GM12892 (cell line): ENCODE data around the gene PIWIL4. TPM values are rescaled to one million over a fixed set of nuclear protein-coding genes. Genes with fewer than 3 reads are reported as not detected.

Source experiments
- DNase-seq: peaks from one replicate; pipeline ENCODE4 v3.0.0; 2011; ENCODE audit not compliant: insufficient read length
- FAIRE-seq: peaks from 2 replicates; lab custom pipeline; 2011; peaks lifted over from hg19 to GRCh38; lab: Jason Lieb, UNC
- POLR2A ChIP-seq: IDR thresholded peaks from 2 replicates; pipeline ENCODE4 v1.6.1; 2011; ENCODE audit warnings: low read depth, low read length, control low read depth
- POLR2AphosphoS5 ChIP-seq: IDR thresholded peaks from 2 replicates; pipeline ENCODE4 v1.6.1; 2011; ENCODE audit warnings: low read depth, low read length, control low read depth
- TAF1 ChIP-seq: IDR thresholded peaks from 2 replicates; pipeline ENCODE4 v1.6.1; 2011; ENCODE audit warnings: low read depth, mild to moderate bottlenecking, control low read depth, low read length, borderline replicate concordance
- polyA plus RNA-seq: library from polyadenylated mRNA; unstranded; fragments of >200 nt; gene quantifications from one replicate; pipeline ENCODE4 v1.2.1, GENCODE V29; 2012; ENCODE audit warnings: missing spikeins, inconsistent platforms; ENCODE audit not compliant: missing spikeins

PIWIL4 gene
- polyA plus RNA-seq, result 0.40 TPM

DNA sequence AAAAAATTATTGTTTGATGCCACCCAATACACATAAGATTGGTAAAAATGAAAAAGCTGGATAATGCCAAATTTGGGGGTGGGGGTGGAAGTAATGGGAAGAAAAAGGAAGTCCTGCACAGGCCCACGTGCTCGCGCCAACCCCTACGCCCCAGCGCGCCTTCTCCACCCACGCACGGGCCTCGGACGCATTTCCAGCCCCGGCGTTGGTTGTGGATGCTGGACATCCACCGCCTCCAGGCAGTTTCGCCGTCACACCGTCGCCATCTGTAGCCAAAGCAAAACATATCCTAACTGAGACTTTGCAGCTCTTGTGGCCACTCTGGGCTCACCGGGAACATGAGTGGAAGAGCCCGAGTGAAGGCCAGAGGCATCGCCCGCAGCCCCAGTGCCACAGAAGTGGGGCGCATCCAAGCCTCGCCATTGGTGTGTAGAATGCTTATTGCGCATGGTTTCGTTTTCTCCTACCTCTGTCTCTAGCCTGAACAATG is at the start of gene PIWIL4:
Gene PIWIL4 (plus strand): TSS at position 188 of the 490 bp plus-strand sequence. CDS start 151 bp downstream, at position 339.
- no peak for DNase-seq
- FAIRE-seq, result no peak
- no peak for TF ChIP-seq POLR2AphosphoS5
- TF ChIP-seq TAF1, result no peak
- TF ChIP-seq POLR2A, result no peak

DNA sequence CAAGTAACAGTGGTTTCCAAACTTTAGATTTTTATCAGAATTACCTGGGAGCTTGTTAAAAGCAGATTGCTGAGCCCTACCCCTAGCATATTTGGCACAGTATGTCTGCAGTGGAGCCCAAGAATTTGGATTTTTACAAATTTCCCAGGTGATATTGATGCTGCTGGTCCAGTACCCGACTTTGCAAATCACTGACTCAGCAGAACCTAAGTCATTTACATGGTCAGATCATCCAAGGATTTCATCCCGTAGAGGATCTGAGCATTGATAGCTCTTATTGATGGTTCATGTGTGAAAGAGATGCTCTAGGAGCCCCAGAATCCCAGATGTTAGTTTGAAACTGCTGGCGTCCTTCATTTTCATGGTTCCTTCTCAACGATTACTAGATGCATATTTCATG is 48.9 kb upstream of the PIWIL4 start:
- FAIRE-seq, result no peak
- DNase-seq, result no peak
- no peak for TF ChIP-seq POLR2A
- no peak for TF ChIP-seq POLR2AphosphoS5
- no peak for TF ChIP-seq TAF1

DNA sequence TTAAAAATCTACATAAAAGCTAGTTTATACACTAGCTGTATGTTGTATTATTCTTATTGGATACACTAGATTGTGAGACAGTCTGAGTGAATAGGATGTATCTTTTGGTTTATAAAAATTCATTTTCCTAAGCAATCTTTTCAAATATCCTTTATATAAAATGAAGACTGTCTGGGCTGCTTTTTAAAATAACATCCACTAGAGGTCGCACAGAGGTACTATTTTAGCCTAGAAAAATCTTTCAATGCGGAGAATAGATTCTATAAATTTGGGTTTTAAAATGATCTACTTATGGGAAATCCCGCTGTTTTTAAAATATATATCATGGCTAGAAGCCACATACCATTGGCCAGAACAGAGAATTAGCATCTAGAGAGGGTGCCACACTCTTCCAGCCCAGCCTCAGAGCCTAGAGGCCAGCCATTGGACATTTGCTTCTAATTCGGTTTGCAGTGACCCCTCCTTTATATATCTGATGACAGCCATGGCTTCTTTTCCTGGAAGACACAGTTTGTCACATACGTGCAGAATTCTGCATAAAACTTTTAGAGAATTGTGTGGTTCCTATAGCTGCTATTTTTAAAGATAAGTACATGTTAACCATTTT is 47.6 kb upstream of the PIWIL4 start:
- DNase-seq (no peak), FAIRE-seq (peak; percentile 27)
- TF ChIP-seq POLR2A (no peak), POLR2AphosphoS5 (no peak), TAF1 (no peak)

DNA sequence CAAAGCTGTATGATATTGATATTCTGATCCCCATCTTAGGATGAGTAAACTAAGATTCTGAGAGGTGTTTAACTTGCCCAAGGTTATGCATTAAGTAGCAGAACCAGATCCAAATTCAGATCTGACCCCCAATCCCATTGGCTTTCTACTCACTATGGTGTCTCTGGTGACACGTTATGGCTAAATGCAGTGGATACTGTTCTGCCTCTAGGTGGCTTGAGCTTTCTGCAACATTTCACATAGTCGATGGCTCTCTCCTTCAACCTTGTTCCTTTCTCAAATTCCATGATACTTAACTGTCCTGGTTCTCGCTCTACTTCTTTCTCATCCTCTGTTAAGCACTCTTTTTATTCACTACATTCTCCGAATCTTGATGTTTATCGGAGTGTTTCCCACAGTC is 45.5 kb upstream of the PIWIL4 start:
- no peak for DNase-seq
- FAIRE-seq, result peak; percentile 84
- no peak for TF ChIP-seq POLR2A
- TF ChIP-seq POLR2AphosphoS5, result no peak
- no peak for TF ChIP-seq TAF1

DNA sequence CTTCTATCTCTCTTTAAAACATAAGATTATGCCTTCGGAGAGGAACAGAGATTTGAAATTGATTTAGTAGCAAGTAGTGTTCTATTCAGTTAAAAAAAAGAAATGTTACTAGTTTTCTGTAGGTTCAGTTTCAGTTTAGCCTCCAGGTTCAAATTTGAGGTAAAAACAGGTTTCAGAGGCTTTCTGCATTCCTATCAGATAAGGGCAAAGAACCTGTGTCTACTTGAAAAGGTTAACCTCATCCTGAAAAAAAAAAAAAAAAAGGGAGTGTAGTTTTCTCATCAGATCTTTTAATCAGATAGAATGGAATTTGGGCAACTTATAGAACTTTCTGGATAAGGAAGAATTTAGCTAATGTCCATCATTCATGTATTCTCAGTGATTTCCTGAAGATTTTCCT is 42.8 kb upstream of the PIWIL4 start:
- FAIRE-seq (no peak), DNase-seq (no peak)
- TF ChIP-seq TAF1, result no peak
- no peak for TF ChIP-seq POLR2A
- TF ChIP-seq POLR2AphosphoS5, result no peak

DNA sequence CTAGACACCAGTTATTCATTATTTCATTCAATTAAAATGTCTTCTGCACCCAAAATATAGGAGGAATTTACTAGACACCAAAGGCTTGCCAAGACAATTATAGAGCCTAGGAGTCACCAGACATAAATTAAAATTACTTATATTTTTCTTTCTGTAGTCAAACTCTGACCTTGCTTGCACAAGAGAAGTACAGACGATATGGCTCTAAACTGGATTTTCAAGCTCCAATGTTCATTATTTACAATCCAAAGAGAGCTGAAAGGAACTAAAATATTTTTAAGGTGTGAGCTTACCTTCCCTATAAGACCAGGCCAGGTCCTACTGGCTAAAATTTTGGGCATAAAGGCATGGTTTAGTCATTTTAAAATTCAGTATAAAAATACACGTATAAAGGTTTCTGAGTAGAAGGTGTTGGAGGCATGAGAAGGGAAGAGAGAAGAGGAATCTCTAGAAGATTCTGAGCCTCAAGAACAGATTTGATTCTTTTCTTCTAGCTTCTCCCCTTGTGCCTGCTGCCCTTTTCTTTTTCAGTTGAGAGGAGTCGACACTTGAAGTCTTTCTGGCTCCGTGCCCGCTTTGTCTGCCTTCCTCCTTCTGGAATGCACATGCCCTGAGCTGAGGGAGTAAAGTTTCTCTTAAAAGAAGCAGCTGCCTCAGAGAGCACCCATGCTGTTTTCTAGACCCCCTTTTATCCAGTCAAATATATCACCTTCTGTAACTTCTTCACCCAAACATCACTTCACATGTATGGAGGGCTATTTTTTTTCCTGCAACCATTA is 41.4 kb upstream of the PIWIL4 start:
- FAIRE-seq (no peak), DNase-seq (no peak)
- TF ChIP-seq POLR2AphosphoS5 (no peak), POLR2A (no peak), TAF1 (no peak)

DNA sequence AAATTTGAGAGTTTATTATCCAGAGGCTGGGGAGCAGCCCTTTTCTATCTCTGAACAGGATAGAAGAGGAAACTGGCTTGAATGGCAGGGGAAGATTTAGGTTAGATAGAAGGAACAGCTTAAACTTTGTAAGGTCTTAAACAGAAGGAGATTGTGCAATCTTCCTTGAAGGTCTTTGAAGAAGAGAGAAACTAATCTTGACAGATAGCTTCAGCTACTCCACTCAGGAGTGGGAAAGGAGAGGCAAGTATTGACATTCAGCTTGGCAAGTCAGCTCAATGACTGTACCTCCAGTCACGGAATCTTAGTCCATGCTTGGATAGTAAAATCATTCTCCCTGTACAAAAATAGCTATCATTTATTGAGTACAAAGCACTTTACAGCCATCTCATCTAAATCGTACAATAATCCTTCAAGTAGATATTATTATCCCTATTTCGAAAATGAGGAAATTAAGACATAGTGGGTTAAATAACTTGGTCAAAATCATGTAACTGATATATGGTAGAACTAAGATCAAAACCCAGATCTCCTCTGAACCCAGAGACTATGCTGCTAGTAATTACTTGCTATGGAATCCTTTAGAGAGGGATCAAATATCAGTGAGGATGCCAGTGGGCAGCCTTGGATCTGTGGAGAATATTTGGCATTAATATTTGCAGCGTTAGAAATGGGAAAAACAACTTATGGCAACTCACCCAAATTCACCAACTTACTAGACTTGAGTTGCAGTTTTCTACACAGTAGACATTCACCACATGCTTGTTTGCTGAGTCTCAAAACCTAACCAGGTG is 40.3 kb upstream of the PIWIL4 start:
- FAIRE-seq (no peak), DNase-seq (no peak)
- TF ChIP-seq TAF1 (no peak), POLR2A (no peak), POLR2AphosphoS5 (no peak)

DNA sequence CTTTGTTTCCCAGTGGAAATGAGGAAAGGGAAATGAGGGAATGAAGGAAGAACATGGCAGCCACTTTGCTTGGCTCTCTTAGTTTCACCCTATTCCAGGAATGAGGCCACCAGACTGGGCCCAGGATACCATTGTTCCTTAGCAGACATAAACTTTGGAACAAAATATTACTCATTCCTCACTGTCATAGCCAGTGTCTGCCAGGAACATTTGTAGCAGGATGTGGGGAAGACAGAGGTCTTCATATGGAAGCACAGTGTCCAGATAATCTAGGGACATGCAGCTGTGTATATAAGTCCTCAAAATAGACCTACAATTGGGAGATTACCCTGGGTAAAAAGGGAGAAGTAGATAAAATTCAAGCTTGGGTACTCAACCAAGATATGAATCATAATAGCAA is 38.6 kb upstream of the PIWIL4 start:
- no peak for DNase-seq
- FAIRE-seq, result no peak
- TF ChIP-seq POLR2A (no peak), TAF1 (no peak), POLR2AphosphoS5 (no peak)

DNA sequence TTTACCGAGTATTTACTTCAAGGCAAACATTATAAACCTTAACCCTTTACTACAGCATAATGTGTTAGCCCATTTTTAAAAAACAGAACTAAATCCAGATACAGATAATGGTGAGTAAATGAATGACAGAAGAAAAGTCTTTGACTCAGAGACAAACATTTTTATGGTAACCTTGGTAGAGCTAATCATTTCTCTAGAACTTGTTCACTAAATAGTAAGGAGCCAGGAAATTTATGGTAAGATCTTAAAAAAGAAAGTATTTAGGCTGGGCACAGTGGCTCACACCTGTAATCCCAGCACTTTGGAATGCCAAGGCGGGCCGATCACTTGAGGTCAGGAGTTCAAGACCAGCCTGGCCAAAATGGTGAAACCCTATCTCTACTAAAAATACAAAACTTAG is 35.0 kb upstream of the PIWIL4 start:
- TF ChIP-seq POLR2A, result no peak
- no peak for TF ChIP-seq TAF1
- TF ChIP-seq POLR2AphosphoS5, result no peak
- FAIRE-seq (no peak), DNase-seq (no peak)

DNA sequence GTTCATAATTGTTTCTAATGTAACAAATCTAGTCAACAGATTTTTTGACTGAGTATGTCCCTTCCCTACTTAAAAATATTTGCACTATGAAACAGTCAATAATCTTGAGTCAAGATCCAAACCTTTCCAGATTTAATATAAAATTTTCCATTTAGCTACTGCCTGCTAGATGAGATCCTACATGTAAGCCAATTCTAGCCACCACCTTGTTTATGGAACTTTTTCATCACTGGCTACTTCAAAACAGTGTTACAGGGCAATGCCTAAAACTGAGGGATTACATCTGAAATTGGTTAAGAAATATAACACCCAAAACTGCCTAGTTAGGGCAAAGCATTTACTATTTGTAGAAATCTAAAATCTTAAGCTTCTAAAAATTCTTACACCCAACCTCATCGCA is 34.0 kb upstream of the PIWIL4 start:
- no peak for TF ChIP-seq POLR2AphosphoS5
- no peak for TF ChIP-seq TAF1
- TF ChIP-seq POLR2A, result no peak
- DNase-seq (no peak), FAIRE-seq (no peak)

DNA sequence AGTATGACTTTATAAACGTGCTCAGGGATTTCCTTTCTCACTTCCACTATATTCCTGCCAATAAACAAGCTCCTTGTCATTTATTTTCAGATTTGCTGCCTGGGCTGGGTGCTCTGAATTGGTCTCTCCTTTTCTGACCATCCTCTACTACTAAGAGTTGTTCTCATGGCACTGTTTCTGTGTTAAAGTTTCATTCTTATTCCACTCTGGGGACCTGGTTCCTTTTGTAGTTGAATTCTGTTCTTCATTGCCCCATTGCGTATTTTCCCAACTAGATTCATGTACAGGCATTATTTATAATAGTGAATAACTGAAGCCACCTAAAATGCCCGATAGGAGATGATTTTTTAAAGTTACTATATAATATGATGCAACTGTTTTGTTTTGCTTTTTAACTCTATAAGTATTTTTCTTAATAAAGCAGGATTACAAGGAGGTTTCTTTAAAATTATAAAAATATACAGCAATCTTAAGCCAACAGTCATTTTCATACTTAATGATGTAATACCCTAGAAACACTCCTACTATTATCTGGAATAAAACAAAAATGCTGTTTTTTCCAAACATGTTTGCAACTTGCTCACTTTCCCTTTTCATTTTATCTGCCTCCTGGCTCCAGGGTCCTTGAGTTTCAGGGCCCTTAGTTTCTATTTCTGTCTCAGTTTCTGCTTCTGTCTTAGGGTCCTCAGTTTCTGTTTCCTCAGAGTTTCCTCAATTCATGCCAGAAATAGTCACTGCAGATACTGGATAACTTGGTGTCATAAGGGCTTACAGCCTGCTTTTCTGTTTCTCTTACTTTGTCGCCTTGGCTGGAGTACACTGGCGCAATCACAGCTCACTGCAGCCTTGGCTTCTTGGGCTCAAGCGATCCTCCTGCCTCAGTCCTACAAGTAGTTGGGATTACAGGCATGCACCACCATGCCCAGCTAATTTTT is 33.2 kb upstream of the PIWIL4 start:
- TF ChIP-seq POLR2AphosphoS5, result no peak
- no peak for TF ChIP-seq POLR2A
- TF ChIP-seq TAF1, result no peak
- DNase-seq, result no peak
- FAIRE-seq, result no peak
